ENCODE measurements around the gene OXCT1.
"Not testable (repeated sequence)": the region's sequence is repeated elsewhere in the genome, so short reads cannot be mapped to it uniquely, and the experiment has no call there.

OXCT1 gene

GRCh38 chr5:41716382-41716781 is 153.8 kb downstream of the OXCT1 start:
- no peak for DNase-seq (ENCODE audit: low spot score)

- not testable (repeated sequence) for DNase-seq (ENCODE audit: low spot score)
Measured at GRCh38 chr5:41714446-41714845, 155.8 kb downstream of the OXCT1 start.

- no peak for DNase-seq (ENCODE audit: low spot score)
Measured at GRCh38 chr5:41708604-41708940, 161.7 kb downstream of the OXCT1 start.

GRCh38 chr5:41707853-41708603 is 162.2 kb downstream of the OXCT1 start:
- DNase-seq (ENCODE audit: low spot score) = peak; percentile 54

GRCh38 chr5:41695920-41696582 is 174.2 kb downstream of the OXCT1 start:
- no peak for DNase-seq (ENCODE audit: low spot score)

GRCh38 chr5:41686767-41687166 is 183.5 kb downstream of the OXCT1 start:
- no peak for DNase-seq (ENCODE audit: low spot score)

- no peak for DNase-seq (ENCODE audit: low spot score)
Measured at GRCh38 chr5:41686191-41686590, 184.0 kb downstream of the OXCT1 start.

- DNase-seq (ENCODE audit: low spot score) = no peak
Measured at GRCh38 chr5:41683181-41683580, 187.0 kb downstream of the OXCT1 start.

- DNase-seq (ENCODE audit: low spot score) = no peak
Measured at GRCh38 chr5:41682641-41683040, 187.6 kb downstream of the OXCT1 start.

GRCh38 chr5:41681840-41682239 is 188.4 kb downstream of the OXCT1 start:
- DNase-seq (ENCODE audit: low spot score) = no peak
